GM03348 (cell line): ENCODE results near the gene MYO1D.
"Not testable (repeated sequence)": the region's sequence is repeated elsewhere in the genome, so short reads cannot be mapped to it uniquely, and the experiment has no call there.

Experiments used
- DNase-seq: peaks from one replicate; pipeline ENCODE4 v3.0.0; 2012; ENCODE audit warnings: low spot score

MYO1D gene

GRCh38 chr17:32774695-32775084 is 102.2 kb downstream of the MYO1D start:
- no peak for DNase-seq

DNA sequence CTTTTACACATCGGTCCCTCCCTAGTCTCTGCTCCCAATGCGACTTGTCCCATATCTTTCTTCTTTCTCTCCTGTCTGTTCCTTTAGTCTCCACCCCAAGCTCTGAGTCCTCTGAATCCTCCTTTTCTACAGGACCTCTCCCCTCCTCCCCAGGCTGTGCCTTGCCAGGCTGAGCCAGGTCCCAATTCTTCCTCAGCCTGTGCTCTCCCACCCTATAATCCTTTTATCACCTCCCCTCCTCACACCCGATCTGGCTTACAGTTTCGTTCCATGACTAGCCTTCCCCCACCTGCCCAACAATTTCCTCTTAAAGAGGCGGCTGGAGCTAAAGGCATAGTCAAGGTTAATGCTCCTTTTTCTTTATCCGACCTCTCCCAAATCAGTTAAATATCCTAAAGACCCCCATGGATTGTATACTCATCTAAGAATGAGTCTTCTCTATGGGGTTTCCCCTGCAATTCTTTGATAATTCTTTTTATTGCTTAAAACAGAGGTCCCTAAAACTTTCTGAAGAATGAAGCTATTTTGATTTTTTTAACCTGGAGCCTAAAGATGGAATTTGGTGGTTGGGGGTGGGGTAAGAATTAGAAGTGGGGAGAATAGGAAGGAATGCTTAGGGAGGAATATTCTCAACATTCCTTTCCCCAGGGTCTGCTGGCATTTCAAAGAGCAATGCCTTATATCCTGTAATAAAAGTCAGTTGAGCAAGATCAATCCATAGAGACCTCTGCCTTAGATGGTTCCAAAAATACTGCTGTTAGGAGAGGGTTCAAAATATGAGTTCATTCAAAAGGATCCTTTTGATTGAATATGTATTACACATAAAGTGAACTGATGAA is 102.8 kb downstream of the MYO1D start:
- DNase-seq = peak; percentile 8

GRCh38 chr17:32772453-32773025 is 104.4 kb downstream of the MYO1D start:
- no peak for DNase-seq

- peak; percentile 8 for DNase-seq
Observed at GRCh38 chr17:32771396-32771795, 105.5 kb downstream of the MYO1D start.

DNA sequence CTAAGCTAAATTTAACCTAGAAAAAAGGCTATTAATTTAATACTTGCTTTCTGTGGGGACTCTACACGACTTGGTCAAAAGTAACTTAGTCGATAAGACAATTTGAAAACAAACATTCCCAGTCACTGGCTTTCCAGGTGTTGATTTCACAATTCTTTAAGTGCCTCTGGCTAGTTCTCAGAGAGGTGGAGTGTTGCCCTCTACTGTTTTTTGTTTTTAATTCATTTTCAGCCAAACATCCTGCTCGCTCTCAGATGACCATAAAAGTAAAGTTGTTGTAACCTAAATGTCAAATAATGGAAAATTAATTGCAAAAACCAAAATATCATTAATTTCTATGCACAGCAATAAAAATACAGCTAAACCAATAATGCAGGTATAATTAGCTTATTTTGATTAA is 107.1 kb downstream of the MYO1D start:
- DNase-seq = no peak

DNA sequence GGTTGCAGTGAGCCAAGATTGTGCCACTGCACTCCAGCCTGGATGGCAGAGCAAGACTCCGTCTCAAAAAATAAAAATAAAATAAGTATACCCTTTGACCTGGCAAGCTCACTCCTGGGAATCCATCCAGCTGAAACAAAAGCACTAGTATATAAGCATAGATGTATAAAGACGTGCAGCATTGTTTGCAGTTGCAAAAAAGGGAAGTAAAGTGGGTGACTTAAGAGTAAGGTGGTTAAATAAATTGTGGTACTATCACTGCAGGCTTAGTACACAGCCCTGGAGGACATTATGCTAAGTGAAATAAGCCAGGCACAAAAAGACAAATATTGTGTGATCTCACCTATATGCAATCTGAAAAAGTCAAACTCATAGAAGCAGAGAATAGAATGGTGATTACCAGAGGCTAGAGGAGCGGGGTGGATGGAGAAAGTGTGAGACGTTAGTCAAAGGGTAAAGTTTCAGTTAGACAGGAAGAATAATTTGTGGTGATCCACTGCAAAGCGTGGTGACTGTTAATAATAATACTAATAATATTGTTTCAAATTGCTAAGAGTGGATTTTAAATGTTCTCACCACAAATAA is 113.0 kb downstream of the MYO1D start:
- no peak for DNase-seq

GRCh38 chr17:32759476-32759875 is 117.4 kb downstream of the MYO1D start:
- no peak for DNase-seq

- no peak for DNase-seq
Observed at GRCh38 chr17:32757963-32758362, 119.0 kb downstream of the MYO1D start.

DNA sequence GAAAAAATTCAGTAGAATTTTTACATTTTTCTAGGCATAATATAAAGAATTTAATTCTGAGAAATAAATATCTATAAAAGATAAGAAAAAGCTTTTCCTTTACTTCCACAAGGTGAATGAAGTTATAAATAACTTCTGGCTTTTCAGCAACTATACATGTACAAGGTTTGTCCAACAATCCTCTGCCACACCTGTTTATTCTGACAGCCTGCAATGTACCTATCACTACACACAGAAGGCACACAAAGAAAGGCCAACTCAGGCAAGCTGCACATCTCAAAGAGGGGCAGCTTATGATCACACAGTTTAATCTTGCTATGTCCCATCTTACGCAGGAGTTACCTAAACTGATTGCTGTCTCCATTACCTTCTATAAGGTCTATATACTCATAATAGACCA is 120.2 kb downstream of the MYO1D start:
- DNase-seq = no peak

DNA sequence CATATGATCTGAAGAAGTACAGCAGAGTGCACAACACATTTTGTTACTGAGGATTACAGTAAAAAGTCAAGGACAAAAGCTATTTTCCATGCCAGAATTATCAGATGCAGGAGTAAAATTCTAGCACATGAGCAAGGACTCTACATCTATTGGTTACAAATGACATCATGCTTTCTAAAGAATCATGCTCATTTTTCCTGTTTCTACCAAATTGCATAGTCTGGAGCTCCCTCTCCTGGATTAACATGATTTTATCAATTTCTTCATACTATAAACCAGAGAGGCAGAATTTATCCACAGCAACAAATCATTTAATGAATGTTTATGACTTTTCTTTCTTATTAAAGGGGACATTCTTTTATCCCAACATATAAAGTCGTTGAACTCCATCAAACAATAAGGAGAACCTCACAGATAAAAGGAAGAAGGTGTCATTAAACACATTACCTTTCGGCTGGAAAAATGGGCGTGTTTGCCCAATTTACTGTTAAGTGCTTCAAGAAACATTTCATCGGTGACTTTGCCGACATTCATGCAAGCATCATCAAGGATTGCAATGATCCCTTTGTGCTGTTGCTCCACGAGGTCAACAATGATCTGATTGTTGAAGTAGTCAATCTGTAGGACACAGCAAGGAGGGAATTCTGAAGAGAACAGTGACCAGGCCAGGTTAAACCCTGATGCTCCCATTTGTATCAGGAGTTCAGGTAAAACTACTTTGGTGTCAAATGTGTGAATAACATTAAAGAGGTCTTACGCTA is 121.7 kb downstream of the MYO1D start:
- DNase-seq = peak; percentile 45

DNA sequence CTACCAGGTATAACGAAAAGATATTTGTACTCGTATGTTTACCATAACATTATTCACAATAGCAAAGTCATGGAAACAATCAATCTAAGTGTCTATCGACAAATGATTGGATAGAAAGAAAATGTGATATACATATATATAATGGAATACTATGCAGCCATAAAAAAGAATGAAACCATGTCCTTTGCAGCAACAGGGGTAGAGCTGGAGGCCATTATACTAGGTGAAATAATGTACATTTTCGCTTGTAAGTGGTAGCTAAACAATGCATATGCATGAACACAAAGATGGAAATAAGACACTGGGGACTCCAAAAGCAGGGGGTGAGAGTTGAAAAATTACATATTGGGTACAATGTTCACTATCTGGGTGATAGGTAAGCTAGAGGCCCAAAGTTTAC is 124.0 kb downstream of the MYO1D start:
- DNase-seq = no peak

GRCh38 chr17:32747856-32748255 is 129.1 kb downstream of the MYO1D start:
- DNase-seq = no peak

DNA sequence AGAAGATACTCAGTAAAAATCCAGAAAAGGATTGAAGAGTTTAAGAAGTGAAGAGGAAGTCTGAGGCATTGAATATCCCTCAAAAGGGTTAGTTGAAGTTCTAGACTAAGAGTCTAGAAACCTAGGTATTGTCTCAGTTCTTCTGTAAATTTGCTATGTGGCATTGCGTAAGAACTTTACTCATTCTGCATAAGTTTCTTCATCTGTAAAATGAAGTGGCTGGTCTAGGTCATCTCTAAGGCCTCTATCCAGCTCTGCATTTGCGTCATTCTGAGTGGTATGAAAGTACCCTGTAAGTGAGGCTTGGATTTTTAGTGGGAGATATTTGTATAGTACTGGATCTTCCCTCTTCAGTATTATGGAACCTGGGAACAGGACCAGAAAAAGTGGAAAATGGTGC is 130.2 kb downstream of the MYO1D start:
- peak; percentile 37 for DNase-seq

- no peak for DNase-seq
Observed at GRCh38 chr17:32746280-32746679, 130.6 kb downstream of the MYO1D start.

DNA sequence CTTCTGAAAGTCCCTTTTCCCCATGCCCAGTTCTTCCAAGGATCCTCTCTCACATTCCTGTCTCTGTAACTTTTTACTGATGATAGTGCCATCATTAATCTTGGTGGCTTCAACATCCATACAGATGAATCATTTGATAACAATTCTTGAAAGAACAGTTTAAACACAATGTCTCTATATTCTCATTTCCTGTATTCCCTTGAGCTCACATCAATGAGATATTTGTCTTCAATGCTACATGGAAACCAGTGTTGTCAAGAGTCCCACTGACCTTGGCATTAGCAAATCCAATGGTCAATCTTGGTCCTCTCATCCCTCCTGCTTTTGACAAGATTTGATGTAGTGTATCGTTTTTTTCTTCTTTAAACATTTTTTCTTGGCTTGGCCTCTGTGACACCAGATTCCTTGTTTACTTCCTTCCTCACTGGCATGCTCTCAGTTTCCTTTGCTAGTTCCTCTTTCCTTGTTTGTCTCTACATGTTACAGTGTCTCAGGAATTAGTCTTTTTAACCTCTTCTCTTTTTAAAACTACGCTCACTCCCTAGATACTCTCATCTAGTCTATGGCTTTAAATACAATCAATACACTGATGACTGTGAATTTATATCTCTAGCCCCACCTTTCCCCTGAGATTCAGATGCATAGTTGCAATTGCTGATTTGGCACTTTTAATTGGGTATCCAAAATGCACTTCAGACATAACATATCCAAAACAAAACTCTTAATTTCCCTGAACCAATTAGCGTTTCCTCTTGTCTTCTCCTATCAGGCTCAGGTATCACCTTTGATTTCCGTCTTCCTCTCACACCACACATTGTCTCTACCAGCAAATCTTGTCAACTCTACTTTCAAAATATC is 134.0 kb downstream of the MYO1D start:
- no peak for DNase-seq

- DNase-seq = peak; percentile 35
Observed at GRCh38 chr17:32741381-32741780, 135.5 kb downstream of the MYO1D start.

- DNase-seq = no peak
Observed at GRCh38 chr17:32739722-32740121, 137.2 kb downstream of the MYO1D start.

GRCh38 chr17:32739151-32739550 is 137.8 kb downstream of the MYO1D start:
- not testable (repeated sequence) for DNase-seq

DNA sequence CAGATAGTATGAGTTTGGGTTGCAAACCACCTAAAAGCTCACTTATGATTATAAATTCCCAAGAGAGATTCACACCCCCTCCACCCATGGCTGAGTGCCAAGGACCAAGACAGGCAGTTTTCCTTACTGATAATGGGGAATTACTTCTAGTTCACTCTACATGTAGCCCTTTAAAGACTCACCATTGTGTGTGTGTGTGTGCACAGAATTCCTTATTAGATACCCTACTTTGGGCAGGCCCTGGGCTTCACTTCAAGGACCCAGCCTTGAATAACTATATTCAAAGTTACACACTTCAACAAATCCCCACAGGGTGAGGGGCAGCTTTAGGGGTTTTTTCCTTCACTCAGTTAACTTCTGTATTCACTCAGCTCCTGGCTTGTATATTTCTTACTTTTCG is 143.5 kb downstream of the MYO1D start:
- DNase-seq = no peak

DNA sequence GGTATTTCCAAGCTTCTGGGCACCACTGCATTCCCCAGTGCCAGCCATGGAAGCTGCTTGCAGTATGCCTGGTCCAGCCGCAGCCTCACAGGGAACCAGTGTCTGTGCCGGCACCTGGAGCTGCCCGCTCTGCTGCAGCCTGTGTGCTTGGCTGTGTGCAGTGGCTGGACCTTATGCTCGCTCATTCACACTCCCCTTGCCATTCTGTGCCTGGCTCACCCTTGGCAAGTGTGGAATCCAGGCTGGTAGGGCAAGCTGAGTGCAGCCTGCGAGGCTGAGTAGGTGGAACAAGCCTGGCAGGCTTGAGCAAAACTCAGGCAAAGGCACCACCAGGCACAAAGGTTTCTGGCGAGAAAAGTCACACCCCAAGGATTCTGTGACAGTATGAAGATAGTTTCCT is 144.0 kb downstream of the MYO1D start:
- DNase-seq = no peak

DNA sequence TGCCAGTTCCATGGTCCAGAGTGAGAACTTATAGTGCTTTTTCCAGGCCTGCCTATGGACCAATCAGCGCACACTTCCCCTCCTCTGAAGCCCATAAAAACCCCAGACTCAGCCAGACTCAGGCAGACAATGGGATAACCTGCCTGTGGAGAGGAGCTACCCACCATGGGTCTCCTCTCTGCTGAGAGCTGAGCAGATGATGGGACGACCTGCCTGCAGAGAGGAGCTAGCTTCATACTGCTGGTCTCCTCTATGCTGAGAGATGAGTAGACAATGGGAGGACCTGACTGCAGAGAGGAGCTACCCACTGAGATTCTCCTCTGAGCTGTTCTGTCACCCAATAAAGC is 144.7 kb downstream of the MYO1D start:
- no peak for DNase-seq
